CD4-positive, alpha-beta T cell (primary cell): Measurements from ENCODE around the gene DNAJC16. TPM values are rescaled to one million over a fixed set of nuclear protein-coding genes. Genes with fewer than 3 reads are reported as not detected.

Experiments
- ATAC-seq: fragments of 200-7000 bp; cut with Tn5 transposase; one replicate; pipeline ENCODE4 v1.10.0; 2022; ENCODE audit warnings: mild to moderate bottlenecking; ENCODE audit not compliant: poor library complexity
- CTCF ChIA-PET: fragments of 350-600 bp; sonication (Branson Sonifier 250); formaldehyde crosslinking; loops from one replicate; lab custom pipeline; 2021; ENCODE audit warnings: antibody characterized with exemption, inconsistent platforms; lab: Charles Lee
- POLR2A ChIA-PET: fragments of 350-600 bp; sonication (Branson Sonifier 250); formaldehyde crosslinking; loops from one replicate; lab custom pipeline; 2021; ENCODE audit warnings: antibody characterized with exemption, inconsistent platforms; lab: Charles Lee
- DNase-seq, 14 experiments: peaks; one replicate each; pipeline ENCODE4 v3.0.0-alpha.2; 2013 to 2020; ENCODE audit warnings: mixed read lengths in 2 of 14
- H3K27ac ChIP-seq, 2 donors: one replicate each; pipeline versions ENCODE4 v1.5.1 to v1.7.0; 2013; ENCODE audit warnings: low read length in 2 of 2, low read depth in 1 of 2, mild to moderate bottlenecking in 1 of 2
- H3K27me3 ChIP-seq, 2 experiments: 1 replicate in 1 of 2; 2 replicates in 1 of 2; pipeline versions ENCODE4 v1.6.1 to v1.7.0; 2013; ENCODE audit warnings: low read length in 2 of 2, control low read depth in 1 of 2, mild to moderate bottlenecking in 1 of 2, moderate library complexity in 1 of 2; ENCODE audit not compliant: insufficient read depth in 2 of 2, control insufficient read depth in 1 of 2
- H3K36me3 ChIP-seq: one replicate; pipeline ENCODE4 v1.6.1; 2013; ENCODE audit warnings: low read length, control low read depth; ENCODE audit not compliant: insufficient read depth
- H3K4me1 ChIP-seq: one replicate; pipeline ENCODE4 v1.6.1; 2013; ENCODE audit warnings: low read length, control low read depth; ENCODE audit not compliant: insufficient read depth
- H3K4me3 ChIP-seq: one replicate; pipeline ENCODE4 v1.5.1; 2013; ENCODE audit warnings: mild to moderate bottlenecking, low read length, moderate library complexity
- H3K9me3 ChIP-seq, 2 experiments: 1 replicate in 1 of 2; 2 replicates in 1 of 2; pipeline versions ENCODE4 v1.6.1 to v1.7.0; 2013; ENCODE audit warnings: low read length in 2 of 2, mild to moderate bottlenecking in 2 of 2, control low read depth in 1 of 2, moderate library complexity in 1 of 2; ENCODE audit not compliant: control insufficient read depth in 1 of 2, insufficient read depth in 1 of 2
- H3K27ac Mint-ChIP-seq: one replicate; pipeline ENCODE4 v1.8.0; 2020; ENCODE audit warnings: mixed read lengths
- H3K27me3 Mint-ChIP-seq: one replicate; pipeline ENCODE4 v1.8.0; 2021; ENCODE audit warnings: mixed read lengths
- H3K36me3 Mint-ChIP-seq: one replicate; pipeline ENCODE4 v1.8.0; 2021; ENCODE audit warnings: low read depth, mixed read lengths
- H3K4me1 Mint-ChIP-seq: one replicate; pipeline ENCODE4 v1.8.0; 2021; ENCODE audit warnings: low read depth, mixed read lengths
- H3K4me3 Mint-ChIP-seq: one replicate; pipeline ENCODE4 v1.8.0; 2020; ENCODE audit warnings: mild to moderate bottlenecking, mixed read lengths
- H3K9me3 Mint-ChIP-seq: one replicate; pipeline ENCODE4 v1.8.0; 2020; ENCODE audit warnings: mixed read lengths
- CTCF ChIP-seq: fragments of 200-600 bp; IDR thresholded peaks from one replicate; pipeline ENCODE4 v1.8.0; 2022; ENCODE audit warnings: antibody characterized with exemption, mild to moderate bottlenecking
- intact Hi-C, 2 experiments: fragments of 100-400 bp; cut with DNase I in 1 of 2; cut with micrococcal nuclease in 1 of 2; formaldehyde crosslinking; loops; one replicate each; pipeline versions ENCODE4 v1.15.1 to v1.9.0; 2023 to 2025; cut with DNase I, micrococcal nuclease
- total RNA-seq, 174 experiments: library from RNA in 2 of 174; stranded (reverse) in 2 of 174; gene quantifications; one replicate each; pipeline ENCODE4 v1.2.3 and lab custom pipeline; 2021 to 2026

DNAJC16 gene
- total RNA-seq, 2 experiments from 2014 or later, result 8.2 to 10.4 TPM

GRCh38 chr1:15605398-15606383, 79.0 kb downstream of the DNAJC16 start:
- ChIA-PET POLR2A (no interaction called here), CTCF (interaction anchor here (0.6 to 0.9 kb wide), 2 partner anchors 9 to 754 kb away, joined by 4 read pairs; no protein-coding TSS in a partner anchor)
- no peaks in the 10 kb centered on the region for H3K9me3 Mint-ChIP-seq
- DNase-seq (no peak), ATAC-seq (no peak)
- no peaks in the 10 kb centered on the region for H3K27me3 ChIP-seq
- peaks cover 0 to 3% of the 10 kb centered on the region in 2 experiments for H3K9me3 ChIP-seq
- H3K4me1 Mint-ChIP-seq, result peaks cover 13% of the 10 kb centered on the region
- H3K4me1 ChIP-seq, result peaks cover 15% of the 10 kb centered on the region
- H3K27ac Mint-ChIP-seq, result no peak overlapping the region
- no peaks in the 10 kb centered on the region for H3K36me3 Mint-ChIP-seq
- H3K4me3 Mint-ChIP-seq, result no peak overlapping the region
- H3K27me3 Mint-ChIP-seq, result no peaks in the 10 kb centered on the region
- TF ChIP-seq CTCF, result no peak
- intact Hi-C loops, result no loop called here
- no peaks in the 10 kb centered on the region for H3K36me3 ChIP-seq
- H3K4me3 ChIP-seq, result no peak overlapping the region
- no peak overlapping the region for H3K27ac ChIP-seq

- ChIA-PET CTCF (no interaction called here), POLR2A (no interaction called here)
- no peaks in the 10 kb centered on the region for H3K4me1 Mint-ChIP-seq
- no peaks in the 10 kb centered on the region for H3K27me3 ChIP-seq
- ATAC-seq, result no peak
- H3K27ac ChIP-seq, result no peak overlapping the region
- H3K27ac Mint-ChIP-seq, result no peak overlapping the region
- no peaks in the 10 kb centered on the region for H3K4me1 ChIP-seq
- H3K4me3 Mint-ChIP-seq, result no peak overlapping the region
- no peaks in the 10 kb centered on the region for H3K9me3 ChIP-seq
- DNase-seq, result no peak
- no peaks in the 10 kb centered on the region for H3K27me3 Mint-ChIP-seq
- H3K36me3 ChIP-seq, result no peaks in the 10 kb centered on the region
- no peak for TF ChIP-seq CTCF
- H3K36me3 Mint-ChIP-seq, result no peaks in the 10 kb centered on the region
- intact Hi-C loops, result loop anchor here in 1 of 2 experiments (10.0 kb wide), 2 partner anchors 365 to 605 kb away; partner anchors contain the start of genes ARHGEF19 and ZBTB17
- no peak overlapping the region for H3K4me3 ChIP-seq
- H3K9me3 Mint-ChIP-seq, result no peaks in the 10 kb centered on the region
Measured at GRCh38 chr1:15609631-15610030, 83.0 kb downstream of the DNAJC16 start.

- H3K36me3 Mint-ChIP-seq, result no peaks in the 10 kb centered on the region
- no peak overlapping the region for H3K27ac Mint-ChIP-seq
- H3K4me3 Mint-ChIP-seq, result no peak overlapping the region
- DNase-seq (no peak), ATAC-seq (no peak)
- H3K4me1 ChIP-seq, result no peaks in the 10 kb centered on the region
- H3K27ac ChIP-seq, result no peak overlapping the region
- no peaks in the 10 kb centered on the region for H3K4me1 Mint-ChIP-seq
- intact Hi-C loops, result loop anchor here in 1 of 2 experiments (10.0 kb wide), 2 partner anchors 365 to 605 kb away; partner anchors contain the start of genes ARHGEF19 and ZBTB17
- POLR2A ChIA-PET, result no interaction called here
- no peak for TF ChIP-seq CTCF
- no peaks in the 10 kb centered on the region for H3K27me3 ChIP-seq
- no peaks in the 10 kb centered on the region for H3K9me3 Mint-ChIP-seq
- H3K4me3 ChIP-seq, result no peak overlapping the region
- CTCF ChIA-PET, result no interaction called here
- H3K27me3 Mint-ChIP-seq, result no peaks in the 10 kb centered on the region
- H3K36me3 ChIP-seq, result no peaks in the 10 kb centered on the region
- no peaks in the 10 kb centered on the region for H3K9me3 ChIP-seq
Measured at GRCh38 chr1:15610167-15610566, 83.5 kb downstream of the DNAJC16 start.
